H1 (cell line): ENCODE data around the gene PGBD5. TPM values are rescaled to one million over a fixed set of nuclear protein-coding genes. Genes with fewer than 3 reads are reported as not detected.

Experiments used
- CTCF ChIA-PET: fragments of 300-600 bp; sonication (Branson Sonifier 250); formaldehyde crosslinking; loops from one replicate; lab custom pipeline; 2021; ENCODE audit not compliant: partially characterized antibody; lab: Charles Lee
- POLR2A ChIA-PET: fragments of 300-600 bp; sonication (Branson Sonifier 250); formaldehyde crosslinking; loops from one replicate; lab custom pipeline; 2021; ENCODE audit warnings: inconsistent platforms; ENCODE audit not compliant: partially characterized antibody; lab: Charles Lee
- DNase-seq, 2 experiments: peaks; one replicate each; pipeline versions ENCODE4 v3.0.0 to v3.0.0-alpha.2; 2010 to 2022; ENCODE audit warnings: low spot score in 2 of 2, low read depth in 1 of 2, mixed read lengths in 1 of 2
- FAIRE-seq: peaks from 2 replicates; lab custom pipeline; 2011; peaks lifted over from hg19 to GRCh38; lab: Jason Lieb, UNC
- H2AFZ ChIP-seq: 2 replicates; pipeline ENCODE4 v1.8.1; 2012; ENCODE audit warnings: low read length, inconsistent platforms
- H2AK5ac ChIP-seq: 2 replicates; pipeline ENCODE4 v1.6.1; 2013; ENCODE audit warnings: low read depth, low read length
- H2BK120ac ChIP-seq: replicated peaks from 2 replicates; pipeline ENCODE3; 2013; ENCODE audit warnings: low read depth, low read length, inconsistent platforms
- H2BK12ac ChIP-seq: 2 replicates; pipeline ENCODE4 v1.6.1; 2013; ENCODE audit warnings: low read depth, low read length
- H2BK15ac ChIP-seq: 2 replicates; pipeline ENCODE4 v1.6.1; 2013; ENCODE audit warnings: low read length
- H2BK20ac ChIP-seq: 2 replicates; pipeline ENCODE4 v1.6.1; 2013; ENCODE audit warnings: low read length
- H2BK5ac ChIP-seq: 2 replicates; pipeline ENCODE4 v1.6.1; 2013; ENCODE audit warnings: low read depth, low read length
- H3K14ac ChIP-seq: 2 replicates; pipeline ENCODE4 v1.6.1; 2013; ENCODE audit warnings: inconsistent platforms; ENCODE audit not compliant: insufficient read length
- H3K18ac ChIP-seq: 2 replicates; pipeline ENCODE4 v1.6.1; 2013; ENCODE audit warnings: low read length; ENCODE audit errors: extremely low read depth
- H3K23ac ChIP-seq: 2 replicates; pipeline ENCODE4 v1.6.1; 2013; ENCODE audit warnings: inconsistent platforms; ENCODE audit not compliant: insufficient read length
- H3K23me2 ChIP-seq: 2 replicates; pipeline ENCODE4 v1.6.1; 2013; ENCODE audit warnings: low read depth, low read length
- H3K27ac ChIP-seq: 2 replicates; pipeline ENCODE4 v1.6.1; 2011; ENCODE audit warnings: low read depth, low read length, inconsistent platforms
- H3K27me3 ChIP-seq, 4 experiments: replicated peaks in 1 of 4; 1 replicate in 1 of 4; 2 replicates in 3 of 4; pipeline versions ENCODE4 v1.6.1 to v1.8.1; 2011 to 2013; ENCODE audit warnings: low read length in 3 of 4, mild to moderate bottlenecking in 3 of 4, inconsistent platforms in 2 of 4, mixed read lengths in 2 of 4, moderate library complexity in 1 of 4; ENCODE audit not compliant: control insufficient read depth in 3 of 4, insufficient read depth in 3 of 4; ENCODE audit errors: extremely low read depth in 1 of 4
- H3K36me3 ChIP-seq, 4 experiments: 2 replicates each; pipeline versions ENCODE4 v1.6.1 to v1.8.1; 2011 to 2013; ENCODE audit warnings: mild to moderate bottlenecking in 4 of 4, low read length in 3 of 4, moderate library complexity in 2 of 4, control low read depth in 1 of 4, inconsistent platforms in 1 of 4; ENCODE audit not compliant: insufficient read depth in 4 of 4, control insufficient read depth in 2 of 4
- H3K4ac ChIP-seq: replicated peaks from 2 replicates; pipeline ENCODE3; 2013; ENCODE audit warnings: low read length, low read depth, mixed read lengths, inconsistent platforms; ENCODE audit not compliant: insufficient read length
- H3K4me1 ChIP-seq, 4 experiments: replicated peaks in 1 of 4; 1 replicate in 1 of 4; 2 replicates in 3 of 4; pipeline versions ENCODE4 v1.6.1 to v1.8.1; 2011 to 2013; ENCODE audit warnings: low read length in 3 of 4, inconsistent platforms in 2 of 4, mixed read lengths in 1 of 4; ENCODE audit not compliant: insufficient read depth in 4 of 4, control insufficient read depth in 3 of 4
- H3K4me2 ChIP-seq, 2 experiments: 2 replicates each; pipeline versions ENCODE4 v1.6.1 to v1.8.1; 2011 to 2013; ENCODE audit warnings: low read depth in 2 of 2, low read length in 2 of 2, control low read depth in 1 of 2, inconsistent platforms in 1 of 2, mild to moderate bottlenecking in 1 of 2; ENCODE audit not compliant: insufficient read depth in 1 of 2
- H3K4me3 ChIP-seq, 4 experiments: fragments of 200-600, 300-600 bp in 1 of 4; sonication (generic), shearing (Covaris generic), sonication (Bioruptor Twin) in 1 of 4; 2 replicates each; pipeline versions ENCODE4 v1.5.1 to v1.8.1; 2011 to 2016; ENCODE audit warnings: low read length in 4 of 4, low read depth in 3 of 4, control low read depth in 2 of 4, inconsistent platforms in 2 of 4, mild to moderate bottlenecking in 2 of 4, mixed read lengths in 1 of 4, moderate library complexity in 1 of 4; ENCODE audit not compliant: insufficient read depth in 2 of 4; ENCODE audit errors: extremely low read depth in 1 of 4
- H3K56ac ChIP-seq: replicated peaks from 2 replicates; pipeline ENCODE3; 2013; ENCODE audit warnings: low read depth, mild to moderate bottlenecking, mixed read lengths, low read length, inconsistent platforms; ENCODE audit not compliant: insufficient read length
- H3K79me1 ChIP-seq: 2 replicates; pipeline ENCODE4 v1.6.1; 2013; ENCODE audit warnings: low read depth, low read length, control low read depth
- H3K79me2 ChIP-seq, 2 experiments: 2 replicates each; pipeline versions ENCODE4 v1.6.1 to v1.8.1; 2012 to 2013; ENCODE audit warnings: low read length in 2 of 2, mild to moderate bottlenecking in 2 of 2, inconsistent platforms in 1 of 2; ENCODE audit not compliant: insufficient read depth in 2 of 2, control insufficient read depth in 1 of 2
- H3K9ac ChIP-seq, 4 experiments: replicated peaks in 1 of 4; 1 replicate in 1 of 4; 2 replicates in 3 of 4; pipeline versions ENCODE4 v1.6.1 to v1.8.1; 2011 to 2013; ENCODE audit warnings: low read depth in 3 of 4, low read length in 3 of 4, control low read depth in 2 of 4, mild to moderate bottlenecking in 2 of 4, moderate library complexity in 2 of 4, inconsistent platforms in 1 of 4; ENCODE audit errors: extremely low read depth in 1 of 4
- H3K9me3 ChIP-seq, 2 experiments: 2 replicates each; pipeline versions ENCODE4 v1.6.1 to v1.8.1; 2012 to 2013; ENCODE audit warnings: mild to moderate bottlenecking in 2 of 2, moderate library complexity in 2 of 2, control low read depth in 1 of 2, inconsistent platforms in 1 of 2, low read depth in 1 of 2, low read length in 1 of 2, mixed read lengths in 1 of 2; ENCODE audit not compliant: insufficient read depth in 2 of 2
- H4K20me1 ChIP-seq, 2 experiments: replicated peaks in 1 of 2; 2 replicates each; pipeline versions ENCODE3 to v1.8.1; 2011 to 2013; ENCODE audit warnings: inconsistent platforms in 2 of 2, low read length in 2 of 2, mild to moderate bottlenecking in 1 of 2; ENCODE audit not compliant: insufficient read depth in 2 of 2, control insufficient read depth in 1 of 2
- H4K5ac ChIP-seq: 2 replicates; pipeline ENCODE4 v1.6.1; 2013; ENCODE audit warnings: low read length, low read depth, mixed read lengths, inconsistent platforms; ENCODE audit not compliant: insufficient read length
- H4K8ac ChIP-seq: 2 replicates; pipeline ENCODE4 v1.8.0; 2013; ENCODE audit warnings: mild to moderate bottlenecking, moderate library complexity, low read length, inconsistent platforms; ENCODE audit not compliant: insufficient read depth; ENCODE audit errors: extremely low read depth
- H4K91ac ChIP-seq: replicated peaks from 2 replicates; pipeline ENCODE3; 2013; ENCODE audit warnings: low read length, mixed read lengths, inconsistent platforms; ENCODE audit not compliant: insufficient read length
- ATF3 ChIP-seq: IDR thresholded peaks from 2 replicates; pipeline ENCODE4 v1.6.1; 2011; ENCODE audit warnings: low read depth, mild to moderate bottlenecking, low read length; ENCODE audit not compliant: insufficient read depth
- BRCA1 ChIP-seq: IDR thresholded peaks from 2 replicates; pipeline ENCODE4 v1.6.1; 2012; ENCODE audit warnings: low read depth, low read length, improper control_type of control experiment
- EZH2 ChIP-seq: fragments of 200-600 bp; sonication (generic); IDR thresholded peaks from 2 replicates; pipeline ENCODE4 v1.7.1; 2012; ENCODE audit warnings: low read depth, mild to moderate bottlenecking, moderate library complexity, low read length, inconsistent platforms; ENCODE audit not compliant: severe bottlenecking
- GABPA ChIP-seq: IDR thresholded peaks from 2 replicates; pipeline ENCODE4 v1.6.1; 2011; ENCODE audit warnings: mild to moderate bottlenecking, low read length, moderate library complexity, borderline replicate concordance; ENCODE audit not compliant: insufficient read depth
- GTF2F1 ChIP-seq: IDR thresholded peaks from 2 replicates; pipeline ENCODE4 v1.6.1; 2012; ENCODE audit warnings: low read depth, low read length, improper control_type of control experiment, borderline replicate concordance
- RAD21 ChIP-seq, 2 experiments: IDR thresholded peaks in 1 of 2; conservative IDR thresholded peaks in 1 of 2; 2 replicates each; pipeline ENCODE4 v1.6.1; 2011; ENCODE audit warnings: low read depth in 2 of 2, low read length in 2 of 2, improper control_type of control experiment in 1 of 2, inconsistent platforms in 1 of 2, mild to moderate bottlenecking in 1 of 2, moderate library complexity in 1 of 2
- SIX5 ChIP-seq: IDR thresholded peaks from 2 replicates; pipeline ENCODE4 v1.6.1; 2011; ENCODE audit warnings: mild to moderate bottlenecking, low read depth, low read length
- TAF7 ChIP-seq: optimal IDR thresholded peaks from 2 replicates; pipeline ENCODE3; 2011; ENCODE audit warnings: low read depth, mild to moderate bottlenecking, inconsistent platforms, low read length, moderate library complexity, borderline replicate concordance
- TCF12 ChIP-seq: IDR thresholded peaks from 2 replicates; pipeline ENCODE4 v1.6.1; 2011; ENCODE audit warnings: low read depth, mild to moderate bottlenecking, low read length
- USF2 ChIP-seq: IDR thresholded peaks from 2 replicates; pipeline ENCODE4 v1.6.1; 2011; ENCODE audit warnings: low read length, improper control_type of control experiment
- WGBS, 2 experiments: shearing (Covaris generic) in 1 of 2; methylation state at CpG; one replicate each; pipeline versions ENCODE4 v1.1.6 to v1.1.7; 2013 to 2015; ENCODE audit warnings: low lambda C conversion rate in 2 of 2, mixed read lengths in 2 of 2, inconsistent platforms in 1 of 2, low coverage in 1 of 2, missing lambda C conversion rate in 1 of 2; ENCODE audit not compliant: insufficient replicate concordance in 2 of 2, insufficient coverage in 1 of 2, insufficient read length in 1 of 2; ENCODE audit errors: extremely low coverage in 1 of 2, missing lambda C conversion rate in 1 of 2; 5-methylcytosine and 5-hydroxymethylcytosine counted together
- polyA plus RNA-seq, 7 experiments: library from polyadenylated mRNA; depleted of rRNA in 3 of 7; stranded (reverse) in 5 of 7; unstranded in 2 of 7; fragments of >200 nt in 5 of 7; fragments of 200-250 nt in 2 of 7; gene quantifications; 1 replicate in 5 of 7; 2 replicates in 1 of 7; 4 replicates in 1 of 7; pipeline versions ENCODE4 v1.2.1 to v1.2.3, GENCODE V29; 2011 to 2013; ENCODE audit warnings: missing spikeins in 2 of 7, mixed read lengths in 2 of 7
- total RNA-seq: library from RNA; stranded (reverse); fragmentation: NEBNext Ultra II Directional; extraction: Animal tissue kit (Norgen Biotek cat#: 25700); gene quantifications from 2 replicates; pipeline ENCODE4 v1.2.1, GENCODE V29; 2021

Gene PGBD5
- total and polyA plus RNA-seq, 2 of the 8 experiments (the other 6 are each of a cell fraction or from before 2014, with no cell fraction given), result 16.3 to 18.4 TPM

- H3K23ac ChIP-seq, result no peak overlapping the region
- H2BK120ac ChIP-seq, result no peak overlapping the region
- H3K27ac ChIP-seq, result no peak overlapping the region
- no peak overlapping the region for H2BK5ac ChIP-seq
- POLR2A ChIA-PET, result interaction anchor here (0.7 to 3.8 kb wide), 2 partner anchors 11 to 73 kb away, joined by 3 to 14 read pairs; no protein-coding TSS in a partner anchor
- no peak overlapping the region for H4K8ac ChIP-seq
- H2BK20ac ChIP-seq, result no peak overlapping the region
- no peak overlapping the region for H3K56ac ChIP-seq
- H3K14ac ChIP-seq, result no peak overlapping the region
- no peaks in the 10 kb centered on the region for H3K9me3 ChIP-seq
- no peaks in the 10 kb centered on the region for H4K20me1 ChIP-seq
- 0 out of 2 replicates have a peak overlapping the region, but pooled peaks have one; percentile 95 for H2BK15ac ChIP-seq
- H3K18ac ChIP-seq, result no peak overlapping the region
- no peak overlapping the region for H3K4ac ChIP-seq
- H3K23me2 ChIP-seq, result peaks cover 7% of the 10 kb centered on the region; the same call in 1 of the 2 replicates
- H4K5ac ChIP-seq, result no peak overlapping the region
- H3K27me3 ChIP-seq, result peaks cover 0 to 6% (median 2%) of the 10 kb centered on the region in 4 experiments; a peak in 4 of 7 replicates
- CTCF ChIA-PET, result interaction anchor here (0.6 to 3.3 kb wide), 7 partner anchors 9 to 353 kb away, joined by 3 to 10 read pairs (median 3); no protein-coding TSS in a partner anchor
- H3K4me1 ChIP-seq, result peaks cover 0 to 11% (median 5%) of the 10 kb centered on the region in 4 experiments; a peak in 6 of 7 replicates
- no peaks in the 10 kb centered on the region for H3K79me2 ChIP-seq
- WGBS, 2 experiments, result 93% methylated on average over 14 of the region's 14 CpGs; no CpG with 5 or more reads in 1 of the 2 experiments
- FAIRE-seq (no peak), DNase-seq (no peak)
- H3K36me3 ChIP-seq, result no peaks in the 10 kb centered on the region
- H2BK12ac ChIP-seq, result no peak overlapping the region
- no peak overlapping the region for H4K91ac ChIP-seq
- H3K79me1 ChIP-seq, result no peaks in the 10 kb centered on the region
- H2AFZ ChIP-seq, result no peak overlapping the region
- no peak overlapping the region for H3K4me2 ChIP-seq
- H3K9ac ChIP-seq, result no peak overlapping the region
- no peak overlapping the region for H3K4me3 ChIP-seq
- 0 out of 2 replicates have a peak overlapping the region, but pooled peaks have one; percentile 24 for H2AK5ac ChIP-seq
- TF ChIP-seq SIX5, result no peak
- TF ChIP-seq GABPA, result no peak
- TF ChIP-seq EZH2, result no peak
- TF ChIP-seq TAF7, result no peak
- no peak for TF ChIP-seq ATF3
- no peak for TF ChIP-seq TCF12
- no peak for TF ChIP-seq GTF2F1
- no peak for TF ChIP-seq BRCA1
- no peak for TF ChIP-seq USF2
- no peak for TF ChIP-seq RAD21 (IDR thresholded peaks at IDR 0.05 in 1 of 2, conservative IDR thresholded peaks at IDR 0.05 in 1 of 2; ENCODE audit: low read depth in 2 of 2, low read length in 2 of 2)
Observed at GRCh38 chr1:230288641-230289349, 137.3 kb downstream of the PGBD5 start.
